ENCODE measurements around the gene SH3BP5L. TPM values are rescaled to one million over a fixed set of nuclear protein-coding genes. Genes with fewer than 3 reads are reported as not detected.

The SH3BP5L gene
- total and polyA plus RNA-seq, 2 of the 13 experiments (the other 11 are each of a cell fraction or from before 2014, with no cell fraction given) = 10.3 to 14.9 TPM

DNA sequence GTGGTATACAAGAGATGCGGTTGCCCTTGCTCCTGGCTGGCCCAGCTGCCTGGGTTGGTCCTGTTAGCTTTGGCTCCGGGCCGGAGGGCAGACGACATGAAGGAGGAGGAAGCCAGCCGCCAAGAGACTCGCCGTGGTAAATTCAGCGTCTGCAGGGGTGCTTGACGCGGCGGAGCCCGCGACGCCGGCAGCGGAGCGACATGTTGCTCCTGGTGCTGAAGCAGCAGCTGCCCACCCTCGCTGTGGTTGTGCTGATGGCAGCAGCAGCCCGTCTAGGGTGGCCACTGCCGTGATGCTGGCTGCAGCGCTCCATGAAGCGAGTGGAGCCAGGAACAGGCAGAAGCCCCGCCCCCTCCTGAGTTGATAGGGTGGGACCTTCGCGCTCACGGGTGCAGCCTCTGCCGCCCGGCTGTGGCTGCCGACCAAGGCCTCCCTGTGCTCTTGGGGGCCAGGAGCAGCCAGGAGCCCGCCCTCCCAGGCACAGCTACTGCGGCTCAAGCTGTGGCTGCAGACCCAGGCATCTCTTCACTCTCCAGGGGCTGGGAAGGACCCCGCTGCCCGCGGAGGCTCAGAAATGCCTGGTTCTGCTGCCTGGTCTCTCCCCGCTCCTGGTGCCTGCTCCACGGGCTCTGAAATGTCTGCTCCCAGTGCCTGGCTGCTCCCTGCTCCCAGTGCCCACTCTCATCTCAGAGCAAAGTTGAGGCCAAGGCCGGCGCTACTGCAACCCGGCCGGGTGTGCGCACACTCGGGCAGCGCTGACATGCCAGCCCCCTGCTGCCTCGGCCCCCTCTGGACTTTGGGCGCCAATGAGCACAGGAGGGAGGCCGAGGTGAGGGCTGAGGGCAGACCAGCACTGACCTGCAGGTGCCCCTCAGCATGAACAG lies 37.5 kb upstream of the SH3BP5L start (continued):
- no peak for TF ChIP-seq SAFB2 (CRISPR knock-in tag; IDR thresholded peaks at IDR 0.05; ENCODE audit: borderline replicate concordance, low read depth)
- TF ChIP-seq ZNF143 (CRISPR knock-in tag; IDR thresholded peaks at IDR 0.05) = no peak
- 0 out of 2 replicates have a peak, but pooled peaks have one; percentile 50 for TF ChIP-seq ZNF512 (CRISPR knock-in tag; IDR thresholded peaks at IDR 0.05)
- TF ChIP-seq, protein P1, sequence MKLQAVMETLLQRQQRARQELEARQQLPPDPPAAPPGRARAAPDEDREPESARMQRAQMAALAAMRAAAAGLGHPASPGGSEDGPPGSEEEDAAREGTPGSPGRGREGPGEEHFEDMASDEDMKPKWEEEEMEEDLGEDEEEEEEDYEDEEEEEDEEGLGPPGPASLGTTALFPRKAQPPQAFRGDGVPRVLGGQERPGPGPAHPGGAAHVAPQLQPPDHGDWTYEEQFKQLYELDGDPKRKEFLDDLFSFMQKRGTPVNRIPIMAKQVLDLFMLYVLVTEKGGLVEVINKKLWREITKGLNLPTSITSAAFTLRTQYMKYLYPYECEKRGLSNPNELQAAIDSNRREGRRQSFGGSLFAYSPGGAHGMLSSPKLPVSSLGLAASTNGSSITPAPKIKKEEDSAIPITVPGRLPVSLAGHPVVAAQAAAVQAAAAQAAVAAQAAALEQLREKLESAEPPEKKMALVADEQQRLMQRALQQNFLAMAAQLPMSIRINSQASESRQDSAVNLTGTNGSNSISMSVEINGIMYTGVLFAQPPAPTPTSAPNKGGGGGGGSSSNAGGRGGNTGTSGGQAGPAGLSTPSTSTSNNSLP (IDR thresholded peaks at IDR 0.05; ENCODE audit: low read depth, low read length) = no peak
- TF ChIP-seq ZNF879 (CRISPR knock-in tag; IDR thresholded peaks at IDR 0.05) = no peak
- TF ChIP-seq GZF1 (CRISPR knock-in tag; IDR thresholded peaks at IDR 0.05) = peak; percentile 66; the same call in 1 of the 2 replicates
- peak; percentile 30; the same call in 1 of the 2 replicates for TF ChIP-seq ZBTB10 (CRISPR knock-in tag; IDR thresholded peaks at IDR 0.05; ENCODE audit: borderline replicate concordance)
- TF ChIP-seq STAT5B (CRISPR knock-in tag; IDR thresholded peaks at IDR 0.05) = no peak
- TF ChIP-seq ETV6 (CRISPR knock-in tag; conservative IDR thresholded peaks at IDR 0.05) = no peak
- TF ChIP-seq BRCA1 (CRISPR knock-in tag; IDR thresholded peaks at IDR 0.05) = no peak
- no peak for TF ChIP-seq RBAK (CRISPR knock-in tag; IDR thresholded peaks at IDR 0.05)
- peak; percentile 69; the same call in 1 of the 2 replicates for TF ChIP-seq ZBTB20 (CRISPR knock-in tag; IDR thresholded peaks at IDR 0.05; ENCODE audit: borderline replicate concordance, low read depth)
- TF ChIP-seq JUNB (CRISPR knock-in tag; IDR thresholded peaks at IDR 0.05; ENCODE audit: borderline replicate concordance) = no peak
- TF ChIP-seq ARNT (IDR thresholded peaks at IDR 0.05) = no peak
- TF ChIP-seq, protein P2, sequence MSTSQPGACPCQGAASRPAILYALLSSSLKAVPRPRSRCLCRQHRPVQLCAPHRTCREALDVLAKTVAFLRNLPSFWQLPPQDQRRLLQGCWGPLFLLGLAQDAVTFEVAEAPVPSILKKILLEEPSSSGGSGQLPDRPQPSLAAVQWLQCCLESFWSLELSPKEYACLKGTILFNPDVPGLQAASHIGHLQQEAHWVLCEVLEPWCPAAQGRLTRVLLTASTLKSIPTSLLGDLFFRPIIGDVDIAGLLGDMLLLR (CRISPR knock-in tag; IDR thresholded peaks at IDR 0.05) = no peak
- peak; percentile 77; the same call in 1 of the 2 replicates for TF ChIP-seq ZSCAN20 (CRISPR knock-in tag; IDR thresholded peaks at IDR 0.05; ENCODE audit: borderline replicate concordance)
- TF ChIP-seq ZNF652 (CRISPR knock-in tag; IDR thresholded peaks at IDR 0.05; ENCODE audit: borderline replicate concordance, low read depth) = no peak
- TF ChIP-seq SRSF9 (IDR thresholded peaks at IDR 0.05; ENCODE audit: borderline replicate concordance, insufficient read depth, low read depth, low read length, poor library complexity, severe bottlenecking) = no peak
- TF ChIP-seq, protein P3, sequence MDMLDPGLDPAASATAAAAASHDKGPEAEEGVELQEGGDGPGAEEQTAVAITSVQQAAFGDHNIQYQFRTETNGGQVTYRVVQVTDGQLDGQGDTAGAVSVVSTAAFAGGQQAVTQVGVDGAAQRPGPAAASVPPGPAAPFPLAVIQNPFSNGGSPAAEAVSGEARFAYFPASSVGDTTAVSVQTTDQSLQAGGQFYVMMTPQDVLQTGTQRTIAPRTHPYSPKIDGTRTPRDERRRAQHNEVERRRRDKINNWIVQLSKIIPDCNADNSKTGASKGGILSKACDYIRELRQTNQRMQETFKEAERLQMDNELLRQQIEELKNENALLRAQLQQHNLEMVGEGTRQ (IDR thresholded peaks at IDR 0.05; ENCODE audit: low read depth, low read length) = no peak
- TF ChIP-seq, protein P3 (CRISPR knock-in tag; IDR thresholded peaks at IDR 0.05; ENCODE audit: borderline replicate concordance) = 0 out of 2 replicates have a peak, but pooled peaks have one; percentile 34
